Neural progenitor cell (in vitro differentiated cells): ENCODE results near the gene PIK3C2B.

Experiments used
- CTCF ChIP-seq: fragments of 200-600 bp; sonication (generic); IDR thresholded peaks from 2 replicates; pipeline ENCODE4 v1.5.1; 2017; ENCODE audit warnings: antibody characterized with exemption, mild to moderate bottlenecking
- EZH2 ChIP-seq: fragments of 200-600 bp; sonication (generic); IDR thresholded peaks from 2 replicates; pipeline ENCODE4 v1.6.1; 2017; ENCODE audit warnings: antibody characterized with exemption, mild to moderate bottlenecking, moderate library complexity
- EZH2phosphoT487 ChIP-seq: fragments of 200-600 bp; sonication (generic); IDR thresholded peaks from 2 replicates; pipeline ENCODE4 v1.6.1; 2017; ENCODE audit warnings: antibody characterized with exemption

DNA sequence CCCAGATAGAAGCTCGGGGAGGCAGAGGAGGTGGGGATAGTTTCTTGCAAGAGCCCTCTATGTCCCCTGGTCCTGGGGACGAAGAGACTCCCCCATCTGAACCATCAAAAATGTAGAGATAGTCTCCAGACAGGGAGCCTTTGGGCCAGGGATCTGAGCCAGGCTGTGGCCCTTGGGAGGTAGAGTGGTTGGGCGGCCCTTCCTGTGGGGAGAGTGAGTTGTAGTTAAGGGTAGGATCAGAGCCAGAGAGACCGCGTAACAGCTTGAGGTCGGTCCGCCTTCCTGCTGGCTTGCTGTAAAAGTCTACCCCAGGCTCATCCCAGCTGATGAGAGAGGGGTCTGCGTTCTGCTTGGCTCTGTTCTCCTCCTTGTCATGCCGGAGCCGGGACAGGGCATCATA is 25.3 kb downstream of the PIK3C2B start:
- TF ChIP-seq EZH2 (no peak), CTCF (no peak), EZH2phosphoT487 (no peak)
